GM12873 (cell line): ENCODE results near the gene EIF5B.

Experiments used
- TF ChIP-seq, protein P1 (sequence below): IDR thresholded peaks from 2 replicates; pipeline ENCODE4 v1.5.1; 2012; ENCODE audit warnings: low read depth, mild to moderate bottlenecking, moderate library complexity, low read length, control low read depth; ENCODE audit not compliant: insufficient read depth; ENCODE audit errors: missing control alignments

Gene EIF5B

DNA sequence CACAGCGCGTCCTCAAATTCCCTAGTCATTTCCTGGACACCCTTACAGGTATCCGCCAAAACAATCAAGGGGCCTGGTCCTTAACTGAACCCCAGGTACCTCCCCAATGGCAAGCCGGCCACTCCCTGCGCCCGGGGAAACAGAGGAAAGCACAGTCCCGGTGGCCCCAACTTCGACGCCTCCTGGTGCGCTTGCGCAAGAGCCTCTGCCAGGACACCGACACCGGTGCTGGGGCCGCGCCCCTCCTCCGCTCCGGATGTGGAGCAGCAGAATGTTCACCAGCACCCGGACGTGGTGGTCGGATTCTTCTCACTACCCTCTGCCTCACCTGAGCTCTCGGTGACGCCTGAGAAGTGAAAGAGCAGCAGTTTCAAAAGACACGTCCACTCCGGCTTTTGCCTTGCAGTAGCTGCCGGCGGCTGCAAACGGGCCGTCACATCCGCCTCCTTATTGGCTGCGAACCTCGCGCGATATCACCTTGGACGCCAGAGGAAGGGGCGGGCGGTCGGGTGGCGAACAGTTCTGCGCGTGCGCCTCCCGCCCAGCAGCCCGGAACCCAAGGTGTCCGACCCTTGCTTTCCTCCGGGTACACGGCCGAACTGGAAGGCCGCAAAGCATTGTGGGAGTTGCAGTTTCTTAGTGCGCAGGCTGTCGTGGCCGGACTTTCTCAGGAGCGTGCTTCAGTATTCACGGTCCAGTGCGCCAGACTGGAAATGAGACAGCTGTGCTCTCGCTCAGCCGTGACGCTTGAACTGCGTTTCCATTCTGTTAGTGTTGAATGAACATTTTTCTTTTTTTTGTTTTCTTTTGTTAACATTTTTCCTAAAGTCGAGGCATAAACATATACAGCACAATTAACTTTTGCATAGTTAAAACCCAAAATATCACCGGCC lies 1.0 kb upstream of the EIF5B start, which contains the start of gene TXNDC9:
Gene TXNDC9, minus strand, starts transcription at position 423 of the 893 bp plus-strand sequence. CDS start 3,123 bp downstream, outside the sequence.
- TF ChIP-seq, protein P1, sequence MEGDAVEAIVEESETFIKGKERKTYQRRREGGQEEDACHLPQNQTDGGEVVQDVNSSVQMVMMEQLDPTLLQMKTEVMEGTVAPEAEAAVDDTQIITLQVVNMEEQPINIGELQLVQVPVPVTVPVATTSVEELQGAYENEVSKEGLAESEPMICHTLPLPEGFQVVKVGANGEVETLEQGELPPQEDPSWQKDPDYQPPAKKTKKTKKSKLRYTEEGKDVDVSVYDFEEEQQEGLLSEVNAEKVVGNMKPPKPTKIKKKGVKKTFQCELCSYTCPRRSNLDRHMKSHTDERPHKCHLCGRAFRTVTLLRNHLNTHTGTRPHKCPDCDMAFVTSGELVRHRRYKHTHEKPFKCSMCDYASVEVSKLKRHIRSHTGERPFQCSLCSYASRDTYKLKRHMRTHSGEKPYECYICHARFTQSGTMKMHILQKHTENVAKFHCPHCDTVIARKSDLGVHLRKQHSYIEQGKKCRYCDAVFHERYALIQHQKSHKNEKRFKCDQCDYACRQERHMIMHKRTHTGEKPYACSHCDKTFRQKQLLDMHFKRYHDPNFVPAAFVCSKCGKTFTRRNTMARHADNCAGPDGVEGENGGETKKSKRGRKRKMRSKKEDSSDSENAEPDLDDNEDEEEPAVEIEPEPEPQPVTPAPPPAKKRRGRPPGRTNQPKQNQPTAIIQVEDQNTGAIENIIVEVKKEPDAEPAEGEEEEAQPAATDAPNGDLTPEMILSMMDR = no peak

DNA sequence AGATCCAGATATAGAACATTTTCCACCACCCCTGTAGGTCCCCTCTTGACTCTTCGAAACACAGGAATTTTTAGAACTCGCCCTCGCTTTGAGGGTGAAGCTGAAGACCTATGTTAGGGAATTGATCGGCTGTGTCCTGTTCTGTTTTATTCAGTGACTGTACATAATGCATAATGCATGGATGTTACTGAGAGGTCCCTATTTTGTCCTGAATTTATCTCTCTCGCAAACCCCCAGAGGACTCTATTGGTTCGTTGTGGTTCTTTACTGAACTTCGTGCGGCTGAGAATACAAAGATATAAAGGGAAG lies 431 bp upstream of the EIF5B start:
- TF ChIP-seq, protein P1 = no peak

DNA sequence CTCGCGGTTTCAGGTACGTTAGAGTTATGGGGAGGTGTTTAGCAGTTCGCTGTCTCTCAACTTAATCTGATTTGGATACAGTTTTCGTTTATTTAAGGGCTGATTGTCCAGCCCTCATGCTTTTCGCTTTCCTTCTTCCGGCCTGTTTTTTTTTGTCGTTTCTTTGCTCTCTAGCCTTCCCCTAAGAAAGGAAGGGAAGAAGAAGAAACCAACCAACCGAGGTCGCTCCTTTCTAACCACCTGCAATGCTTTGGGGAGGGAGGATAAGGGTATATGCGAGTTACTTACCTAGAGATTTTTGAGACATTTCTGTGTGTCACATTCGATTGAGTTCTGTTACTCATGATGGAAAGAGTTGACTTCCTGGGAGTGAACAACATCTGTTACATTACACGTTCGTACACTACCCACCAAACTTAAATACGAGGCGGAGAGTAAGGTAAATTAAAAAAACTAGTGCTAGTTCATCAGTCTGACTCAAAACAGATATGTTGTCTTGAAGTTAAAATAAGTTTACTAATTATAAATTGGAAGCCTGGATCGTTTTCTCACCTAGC lies 918 bp downstream of the EIF5B start:
- TF ChIP-seq, protein P1 = no peak

DNA sequence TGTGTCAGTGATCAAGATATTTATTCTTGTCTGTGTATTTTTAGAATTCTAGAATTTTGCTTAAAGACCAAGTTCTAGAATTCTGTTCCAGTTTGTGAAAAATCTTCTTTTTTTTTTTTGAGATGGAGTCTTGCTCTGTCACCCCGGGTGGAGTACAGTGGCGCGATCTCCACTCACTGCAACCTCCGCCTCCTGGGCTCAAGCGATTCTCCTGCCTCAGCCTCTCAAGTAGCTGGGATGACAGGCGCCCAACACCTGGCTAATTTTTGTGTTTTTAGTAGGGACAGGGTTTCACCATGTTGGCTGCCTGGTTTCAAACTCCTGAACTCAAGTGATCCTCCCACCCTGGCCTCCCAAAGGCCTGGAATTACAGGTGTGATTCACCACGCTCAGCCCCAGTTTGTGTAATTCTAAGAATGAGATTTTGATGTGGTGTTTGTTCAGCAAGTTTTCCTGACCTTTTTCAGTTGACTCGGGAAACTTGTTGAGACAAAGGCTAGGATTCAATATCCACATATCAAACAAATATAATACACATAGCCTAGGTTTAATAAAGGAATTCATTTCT lies 3.6 kb downstream of the EIF5B start:
- TF ChIP-seq, protein P1 = no peak

DNA sequence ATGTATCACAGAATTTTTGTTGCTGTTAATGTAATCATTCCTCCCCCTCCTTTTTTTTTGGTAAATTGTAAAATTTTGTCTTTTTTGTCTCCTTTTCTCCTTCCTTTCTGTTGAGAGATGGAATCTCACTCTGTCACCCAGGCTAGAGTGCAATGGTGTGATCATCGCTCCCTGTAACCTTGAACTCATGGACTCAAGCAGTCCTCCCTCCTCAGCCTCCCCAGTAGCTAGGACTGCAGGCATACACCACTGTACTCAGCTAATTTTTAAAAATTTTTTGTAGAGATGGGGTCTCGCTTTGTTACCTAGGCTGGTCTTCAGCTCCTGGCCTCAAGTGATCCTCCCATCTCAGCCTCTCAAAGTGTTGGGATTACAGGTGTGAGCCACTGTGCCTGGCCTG lies 5.3 kb downstream of the EIF5B start:
- TF ChIP-seq, protein P1 = no peak

DNA sequence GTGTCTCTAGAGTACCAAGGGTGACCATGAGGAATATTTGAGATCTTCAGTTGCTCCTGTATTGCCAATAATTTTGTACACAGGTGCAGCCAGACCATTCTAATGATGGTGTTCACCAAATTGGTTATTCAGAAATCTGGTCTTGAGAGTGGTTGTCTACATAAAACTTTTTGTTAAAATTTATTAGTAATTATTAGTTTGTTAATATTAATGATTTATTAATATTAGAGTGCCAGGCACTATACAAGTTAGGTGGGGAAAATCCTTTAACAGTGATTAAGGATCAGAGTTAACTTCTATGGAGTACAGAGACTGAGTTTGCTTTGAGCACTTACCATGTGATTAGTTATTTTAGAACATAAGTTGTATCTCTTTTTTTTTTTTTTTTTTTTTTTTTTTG lies 9.0 kb downstream of the EIF5B start:
- TF ChIP-seq, protein P1 = no peak

DNA sequence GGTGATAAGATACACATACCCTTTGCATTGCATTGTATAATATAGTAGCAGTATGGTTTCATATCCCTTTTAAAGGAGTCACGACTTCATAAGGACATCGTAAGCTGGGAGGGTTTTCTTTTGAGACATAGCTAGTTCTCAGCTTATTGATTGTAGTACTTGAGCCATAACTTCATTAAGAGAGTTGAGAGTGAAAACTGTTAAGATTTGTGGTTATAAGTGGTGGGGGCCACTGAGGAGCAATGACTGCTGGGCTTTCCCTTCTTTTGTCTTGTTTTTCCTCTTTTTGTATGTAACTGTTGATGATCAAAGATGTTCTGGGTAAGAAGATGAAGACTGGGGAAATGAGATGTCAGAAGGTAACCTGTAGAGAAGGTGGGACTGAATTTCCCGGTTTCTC lies 11.0 kb downstream of the EIF5B start:
- TF ChIP-seq, protein P1 = no peak
